ENCODE measurements around the gene SP8.

DNA sequence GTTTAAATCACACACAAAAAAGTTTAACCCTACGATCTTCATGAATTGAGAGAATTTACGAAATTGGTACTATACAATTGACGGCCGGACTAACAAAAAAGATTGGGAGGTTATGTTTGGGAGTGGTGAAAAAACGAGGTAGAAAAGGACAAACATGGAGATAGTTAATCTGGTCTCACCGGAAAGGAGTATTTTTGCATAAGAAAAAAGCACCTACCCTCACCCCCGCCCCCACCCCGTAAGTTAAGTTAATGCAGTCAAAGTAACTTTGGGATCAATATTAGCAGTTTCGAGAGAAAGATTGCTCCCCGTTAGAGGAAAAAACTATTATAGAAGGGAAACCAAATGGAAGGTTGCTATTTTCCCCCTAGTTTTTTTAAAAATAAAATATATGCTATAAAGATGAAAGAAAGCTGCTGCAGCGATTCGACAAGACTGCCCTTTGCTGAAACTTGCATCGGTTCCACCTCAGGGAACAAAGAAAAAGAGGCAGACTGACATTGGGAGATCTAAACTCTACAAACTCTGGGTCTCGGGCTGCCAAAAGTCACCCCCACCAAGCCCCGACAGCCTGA, 3.5 kb downstream of the SP8 start:
- TF ChIP-seq, protein P1, sequence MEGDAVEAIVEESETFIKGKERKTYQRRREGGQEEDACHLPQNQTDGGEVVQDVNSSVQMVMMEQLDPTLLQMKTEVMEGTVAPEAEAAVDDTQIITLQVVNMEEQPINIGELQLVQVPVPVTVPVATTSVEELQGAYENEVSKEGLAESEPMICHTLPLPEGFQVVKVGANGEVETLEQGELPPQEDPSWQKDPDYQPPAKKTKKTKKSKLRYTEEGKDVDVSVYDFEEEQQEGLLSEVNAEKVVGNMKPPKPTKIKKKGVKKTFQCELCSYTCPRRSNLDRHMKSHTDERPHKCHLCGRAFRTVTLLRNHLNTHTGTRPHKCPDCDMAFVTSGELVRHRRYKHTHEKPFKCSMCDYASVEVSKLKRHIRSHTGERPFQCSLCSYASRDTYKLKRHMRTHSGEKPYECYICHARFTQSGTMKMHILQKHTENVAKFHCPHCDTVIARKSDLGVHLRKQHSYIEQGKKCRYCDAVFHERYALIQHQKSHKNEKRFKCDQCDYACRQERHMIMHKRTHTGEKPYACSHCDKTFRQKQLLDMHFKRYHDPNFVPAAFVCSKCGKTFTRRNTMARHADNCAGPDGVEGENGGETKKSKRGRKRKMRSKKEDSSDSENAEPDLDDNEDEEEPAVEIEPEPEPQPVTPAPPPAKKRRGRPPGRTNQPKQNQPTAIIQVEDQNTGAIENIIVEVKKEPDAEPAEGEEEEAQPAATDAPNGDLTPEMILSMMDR (IDR thresholded peaks at IDR 0.05; ENCODE audit: low read depth, low read length, missing input control): no peak
- TF ChIP-seq, protein P2, sequence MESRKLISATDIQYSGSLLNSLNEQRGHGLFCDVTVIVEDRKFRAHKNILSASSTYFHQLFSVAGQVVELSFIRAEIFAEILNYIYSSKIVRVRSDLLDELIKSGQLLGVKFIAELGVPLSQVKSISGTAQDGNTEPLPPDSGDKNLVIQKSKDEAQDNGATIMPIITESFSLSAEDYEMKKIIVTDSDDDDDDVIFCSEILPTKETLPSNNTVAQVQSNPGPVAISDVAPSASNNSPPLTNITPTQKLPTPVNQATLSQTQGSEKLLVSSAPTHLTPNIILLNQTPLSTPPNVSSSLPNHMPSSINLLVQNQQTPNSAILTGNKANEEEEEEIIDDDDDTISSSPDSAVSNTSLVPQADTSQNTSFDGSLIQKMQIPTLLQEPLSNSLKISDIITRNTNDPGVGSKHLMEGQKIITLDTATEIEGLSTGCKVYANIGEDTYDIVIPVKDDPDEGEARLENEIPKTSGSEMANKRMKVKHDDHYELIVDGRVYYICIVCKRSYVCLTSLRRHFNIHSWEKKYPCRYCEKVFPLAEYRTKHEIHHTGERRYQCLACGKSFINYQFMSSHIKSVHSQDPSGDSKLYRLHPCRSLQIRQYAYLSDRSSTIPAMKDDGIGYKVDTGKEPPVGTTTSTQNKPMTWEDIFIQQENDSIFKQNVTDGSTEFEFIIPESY (IDR thresholded peaks at IDR 0.05): no peak
- TF ChIP-seq ATF3 (IDR thresholded peaks at IDR 0.05) (no peak), YY1 (IDR thresholded peaks at IDR 0.05) (no peak), RAD21 (IDR thresholded peaks at IDR 0.05) (no peak), NR2F2 (IDR thresholded peaks at IDR 0.05) (no peak), REST (IDR thresholded peaks at IDR 0.05) (no peak), SP1 (IDR thresholded peaks at IDR 0.05) (no peak), MAX (IDR thresholded peaks at IDR 0.05) (no peak), FOXA2 (IDR thresholded peaks at IDR 0.05) (no peak), TAF1 (conservative IDR thresholded peaks at IDR 0.05) (no peak)
